Forelimb muscle (tissue), 1 donor: Measurements from ENCODE around the gene ADAM15. TPM values are rescaled to one million over a fixed set of nuclear protein-coding genes. Genes with fewer than 3 reads are reported as not detected.

Experiments used
- DNase-seq: peaks from one replicate; pipeline ENCODE4 v3.0.0-alpha.2; 2013; ENCODE audit warnings: low read depth
- polyA plus RNA-seq: library from polyadenylated mRNA; unstranded; fragments of 120-200 nt; gene quantifications from one replicate; pipeline ENCODE4 v1.2.1, GENCODE V29; 2013; ENCODE audit not compliant: insufficient read length

ADAM15 gene
- polyA plus RNA-seq, 1 donor: 57.1 TPM

- DNase-seq: no peak
Observed at GRCh38 chr1:155070721-155071569, 19.8 kb downstream of the ADAM15 start.

DNA sequence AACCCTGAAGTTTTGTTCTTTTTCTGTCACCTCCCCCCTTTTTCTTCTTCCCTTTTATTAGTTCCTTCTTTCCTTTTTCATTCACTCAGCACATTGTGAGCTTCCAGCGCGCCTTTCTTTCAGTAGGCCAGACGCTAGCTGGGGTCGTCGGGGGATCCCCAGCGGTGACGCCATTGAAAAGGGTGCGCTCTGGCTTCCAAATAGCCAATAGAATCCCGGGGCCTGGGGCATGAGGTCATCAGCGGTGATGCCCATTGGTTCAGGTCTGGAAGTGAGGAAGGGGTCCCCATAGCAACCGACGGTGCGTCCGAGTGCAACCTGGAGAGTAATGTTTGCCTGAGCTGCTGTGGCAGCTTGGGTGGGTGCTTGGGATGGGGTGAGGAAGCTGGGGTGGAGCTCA is 20.6 kb downstream of the ADAM15 start:
- DNase-seq: no peak

- DNase-seq: no peak
Observed at GRCh38 chr1:155072531-155073289, 21.6 kb downstream of the ADAM15 start.

GRCh38 chr1:155073377-155074242 is 22.5 kb downstream of the ADAM15 start:
- no peak for DNase-seq

DNA sequence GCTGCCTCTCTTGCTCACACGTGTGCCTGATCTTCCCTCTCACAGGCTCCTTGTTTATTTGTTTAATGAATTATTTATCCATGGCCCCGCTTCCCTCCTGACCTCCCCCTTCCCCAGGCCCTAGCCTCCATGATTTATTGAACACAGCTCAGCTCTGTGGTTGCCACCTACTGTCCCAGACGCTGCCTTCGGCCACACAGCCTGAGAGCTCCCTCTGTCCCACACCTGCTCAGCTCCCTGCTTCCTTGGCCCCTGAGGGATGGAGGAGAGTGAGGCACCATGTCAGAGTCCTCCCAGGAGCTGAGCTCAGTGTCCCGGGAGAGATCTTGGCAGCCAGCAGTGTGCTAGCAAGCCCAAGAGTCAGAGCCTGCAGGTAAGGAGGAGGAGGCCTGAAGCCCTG is 24.4 kb downstream of the ADAM15 start:
- no peak for DNase-seq

DNA sequence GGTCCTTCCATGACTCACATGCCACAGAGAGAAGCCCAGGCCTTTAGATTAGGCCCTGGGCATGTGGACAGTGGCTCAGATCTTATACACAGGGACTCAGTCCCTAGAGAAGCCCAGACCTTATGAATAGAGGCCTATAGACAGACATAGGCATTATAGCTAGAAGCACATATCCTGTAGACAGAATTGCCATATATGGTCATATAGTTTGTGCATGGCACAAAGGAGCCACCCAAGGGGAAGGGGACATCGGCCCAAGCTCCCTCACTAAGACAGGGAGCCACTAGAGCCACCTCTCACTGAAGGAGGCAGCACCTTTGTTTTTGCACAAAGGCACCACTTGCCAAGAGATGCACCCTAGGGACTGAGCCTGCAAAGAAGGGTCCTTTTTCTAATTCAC is 25.3 kb downstream of the ADAM15 start:
- no peak for DNase-seq

DNA sequence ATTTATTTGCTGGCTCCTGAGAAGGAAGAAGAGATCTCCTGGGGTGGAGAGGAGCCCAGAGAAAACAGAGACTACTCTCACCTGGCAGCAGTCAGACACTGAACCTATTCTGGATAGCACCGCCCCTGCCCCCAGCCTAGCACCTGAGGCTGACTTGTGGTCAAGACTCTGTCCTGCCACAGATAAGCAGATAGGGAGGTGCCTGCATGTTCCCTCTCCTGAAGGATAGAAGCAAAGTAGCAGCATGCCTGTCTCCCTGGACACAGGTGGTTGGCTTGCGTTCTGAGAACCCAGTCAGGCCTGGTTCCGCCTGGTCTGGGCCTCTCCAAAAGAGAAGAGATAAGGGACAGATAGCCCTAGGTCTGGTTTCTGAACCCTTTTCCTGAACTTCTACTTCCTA is 26.2 kb downstream of the ADAM15 start:
- no peak for DNase-seq

GRCh38 chr1:155077758-155078445 is 26.8 kb downstream of the ADAM15 start:
- DNase-seq: no peak

DNA sequence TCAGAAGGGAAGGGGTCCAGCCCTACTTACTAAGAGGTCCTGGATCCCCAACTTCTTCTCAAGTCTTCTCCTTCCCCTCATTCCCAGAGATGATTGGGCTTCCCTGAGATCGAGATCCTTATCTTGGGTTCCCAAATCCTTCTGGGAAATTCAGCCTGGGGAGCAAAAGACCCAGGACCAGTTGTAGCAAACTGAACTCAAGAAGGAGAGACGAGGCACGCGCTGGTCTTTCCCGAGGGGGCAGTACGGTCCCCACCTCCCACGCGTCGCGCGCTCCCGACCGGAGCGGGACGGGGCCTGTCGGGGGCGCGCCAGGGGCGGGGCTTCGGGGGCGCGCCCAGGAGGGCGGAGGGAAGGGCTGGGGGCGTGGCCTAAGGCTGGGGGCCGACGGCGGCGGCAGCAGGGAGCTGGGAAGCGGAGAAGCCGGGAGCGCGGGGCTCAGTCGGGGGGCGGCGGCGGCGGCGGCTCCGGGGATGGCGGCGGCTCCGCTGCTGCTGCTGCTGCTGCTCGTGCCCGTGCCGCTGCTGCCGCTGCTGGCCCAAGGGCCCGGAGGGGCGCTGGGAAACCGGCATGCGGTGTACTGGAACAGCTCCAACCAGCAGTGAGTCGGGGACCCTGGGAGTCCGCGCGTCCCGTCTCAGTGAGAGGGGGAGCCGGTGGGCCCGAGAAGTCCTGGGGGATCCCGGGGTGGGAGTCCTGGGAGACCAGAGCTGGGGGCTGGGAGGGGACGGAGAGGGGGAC is 27.5 kb downstream of the ADAM15 start, which contains the start of gene EFNA3:
Gene EFNA3 (plus strand): TSS at position 369 of the 741 bp plus-strand sequence. CDS start 105 bp downstream, at position 474.
- DNase-seq: no peak

DNA sequence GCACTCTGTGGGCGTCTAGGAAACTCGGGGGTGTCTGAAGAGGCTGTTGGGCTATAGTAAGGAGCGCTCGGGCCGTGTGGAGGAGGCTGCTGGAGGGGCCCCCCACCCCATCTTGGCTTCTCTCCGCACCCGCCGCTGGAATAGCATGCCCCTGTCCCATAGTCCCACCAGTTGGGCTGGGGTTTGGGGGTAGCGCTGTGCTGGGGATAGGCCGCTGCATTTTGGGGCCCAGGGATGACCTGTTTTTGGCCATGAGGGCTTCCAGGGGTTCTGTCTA is 28.0 kb downstream of the ADAM15 start:
- no peak for DNase-seq

GRCh38 chr1:155079487-155080311 is 28.6 kb downstream of the ADAM15 start:
- no peak for DNase-seq

DNA sequence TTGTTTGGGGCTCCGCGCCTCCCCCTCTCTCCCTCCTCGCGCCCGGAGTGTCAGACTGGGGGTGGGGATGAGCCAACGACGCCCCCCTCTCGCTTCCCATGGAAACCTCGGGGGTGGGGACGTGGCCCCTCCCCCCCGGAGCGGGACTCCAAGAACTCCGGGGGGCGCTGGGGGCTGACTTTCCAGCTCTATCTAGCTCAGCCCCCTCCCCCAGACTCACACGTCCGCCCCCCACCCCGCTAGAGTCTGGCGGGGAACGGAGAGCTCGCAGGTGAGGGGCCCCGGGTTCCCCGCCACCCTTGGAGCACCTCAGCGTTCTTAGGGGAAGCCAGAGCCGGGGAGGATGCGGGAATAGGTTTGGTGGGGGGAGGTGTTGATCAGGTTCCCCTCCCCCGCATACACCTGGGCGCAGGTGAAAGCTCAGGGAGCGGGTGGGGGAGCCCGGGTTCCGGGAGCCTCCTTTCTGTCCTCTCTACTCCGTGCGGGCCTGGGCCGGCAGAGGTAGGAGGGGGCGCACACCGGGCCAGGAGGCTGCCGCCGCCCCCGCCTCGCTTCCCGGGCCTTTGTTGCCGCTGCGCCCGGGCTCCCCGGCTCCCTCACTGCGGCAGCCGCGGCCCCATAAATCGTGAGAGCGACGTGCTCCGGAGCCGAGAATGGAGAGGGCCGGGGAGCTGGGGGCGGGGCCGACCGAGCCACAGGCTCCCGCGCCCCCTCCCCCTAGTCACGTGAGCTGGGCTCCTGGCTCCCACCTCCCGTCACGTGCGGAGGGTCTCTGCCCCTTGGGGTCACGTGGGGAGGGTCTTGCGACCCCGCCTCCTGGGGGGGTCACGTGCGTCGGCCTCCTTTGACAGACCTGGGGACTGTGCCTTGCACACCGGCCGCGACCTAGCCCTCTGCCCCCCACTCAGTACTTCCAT is 29.5 kb downstream of the ADAM15 start:
- DNase-seq: no peak

DNA sequence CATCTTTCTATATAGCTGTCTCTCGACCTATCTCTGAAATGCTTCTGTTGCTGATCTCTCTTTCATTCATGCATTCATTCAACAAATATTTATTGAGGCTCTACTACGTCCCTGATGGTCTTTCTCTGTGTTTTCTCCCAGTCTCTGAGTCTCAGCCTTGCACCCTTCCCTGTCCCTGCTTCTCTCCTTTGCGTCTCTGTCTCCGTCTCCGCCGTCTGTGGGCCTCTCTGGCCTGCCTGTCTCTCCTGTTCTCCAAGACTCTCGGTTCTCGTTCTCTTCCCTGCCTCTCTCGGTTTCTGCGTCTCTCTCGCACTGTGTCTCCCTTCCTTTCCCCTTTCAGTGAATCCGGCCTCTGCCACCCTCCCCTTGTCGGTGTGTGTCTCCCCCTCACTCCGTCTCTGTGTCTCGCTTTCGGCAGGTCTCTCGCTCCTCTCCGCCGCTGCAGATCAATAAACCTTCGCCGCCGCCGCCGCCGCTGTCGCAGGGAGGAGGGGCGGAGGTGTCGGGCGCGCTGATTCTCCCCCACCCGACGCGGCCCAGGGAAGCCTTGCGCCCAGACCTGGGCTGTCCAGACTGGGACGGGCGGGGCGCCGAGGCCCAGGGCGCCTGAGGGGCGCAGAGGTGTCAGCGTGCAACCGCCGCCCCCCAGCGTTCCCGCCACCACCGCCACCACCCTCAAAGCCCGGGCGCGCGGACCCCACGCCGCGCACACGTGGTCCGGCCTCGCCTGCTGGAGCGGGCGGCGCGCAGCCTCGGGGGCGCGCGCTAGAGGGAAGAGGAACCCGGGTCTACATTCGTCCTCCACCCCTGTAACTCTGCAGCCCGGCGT is 30.6 kb downstream of the ADAM15 start:
- DNase-seq: no peak

- DNase-seq: no peak
Observed at GRCh38 chr1:155082301-155083051, 31.4 kb downstream of the ADAM15 start.

DNA sequence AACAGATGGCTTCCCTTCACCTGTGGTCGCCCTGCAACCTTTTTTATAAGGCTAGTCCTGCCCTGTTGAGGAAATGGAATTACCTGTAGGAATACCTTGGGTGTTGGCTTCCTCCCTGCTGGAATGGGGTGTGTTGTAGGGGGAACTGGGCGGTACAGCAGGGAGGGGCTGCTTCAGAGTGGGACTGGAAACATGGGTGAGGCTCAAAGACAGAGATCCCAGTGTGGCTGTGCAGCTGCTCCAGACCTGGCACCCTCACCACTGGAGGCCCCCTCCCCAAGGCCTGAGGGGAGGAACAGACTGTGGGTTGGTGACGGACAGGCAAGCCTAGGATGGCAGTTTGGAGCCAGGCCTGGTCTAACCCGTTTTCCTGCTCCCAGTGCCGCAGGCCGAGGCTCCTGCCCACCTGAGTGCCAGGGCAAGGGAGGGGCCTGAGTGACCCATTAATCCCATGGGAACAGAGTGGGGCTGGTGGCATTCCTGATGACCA is 32.0 kb downstream of the ADAM15 start:
- DNase-seq: no peak

DNA sequence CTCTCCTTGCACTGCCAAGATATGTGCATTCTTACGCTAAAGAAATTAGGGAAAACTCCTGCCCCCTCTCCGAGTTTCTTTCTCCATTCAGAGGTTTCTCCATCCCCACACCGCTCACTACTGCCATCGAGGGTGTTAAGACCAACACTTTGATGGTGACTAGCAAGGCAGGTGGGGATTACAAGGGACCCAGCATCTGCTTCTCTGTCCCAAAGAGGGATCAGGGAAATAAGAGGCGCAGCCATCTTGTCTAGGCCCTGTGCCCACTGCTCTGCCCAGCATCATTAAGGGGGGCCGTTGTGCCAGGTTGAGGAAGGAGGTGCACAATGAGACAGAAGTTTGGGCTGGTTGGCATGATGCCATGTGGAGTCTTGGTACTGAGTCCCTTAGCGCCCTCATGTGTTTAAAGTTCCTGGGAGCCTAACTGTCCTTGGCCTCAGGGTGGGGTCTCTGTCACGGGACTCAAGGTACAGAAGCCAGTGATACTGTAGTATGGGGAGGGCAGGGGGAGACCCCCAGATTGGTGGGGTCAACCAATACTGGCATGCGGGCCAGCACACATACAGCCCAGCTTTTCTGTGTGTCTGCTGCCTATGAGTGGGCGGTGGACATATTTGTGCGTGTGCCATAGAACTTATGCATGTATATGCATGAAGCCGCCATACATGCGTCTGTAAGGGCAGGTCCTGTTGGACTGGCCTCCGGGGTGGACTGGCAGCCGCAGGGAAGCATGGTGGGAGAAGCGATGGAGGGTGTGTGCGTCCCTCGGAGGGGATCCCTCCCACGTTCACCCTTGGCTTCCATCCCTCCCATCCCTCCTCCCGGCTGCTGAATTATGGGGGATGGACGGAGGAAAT is 33.0 kb downstream of the ADAM15 start:
- no peak for DNase-seq
